A673 (cell line): ENCODE results near the gene JARID2.

Experiments
- CTCF ChIP-seq: fragments of 300-800, 200-600 bp; sonication (generic); conservative IDR thresholded peaks from 2 replicates; pipeline ENCODE4 v1.5.1; 2017; ENCODE audit warnings: low read depth, mild to moderate bottlenecking, antibody characterized with exemption, low read length, moderate library complexity, mixed read lengths
- EZH2 ChIP-seq: fragments of 200-600 bp; sonication (generic); IDR thresholded peaks from 2 replicates; pipeline ENCODE4 v1.6.1; 2017; ENCODE audit warnings: borderline replicate concordance, low read depth, mild to moderate bottlenecking, mixed read lengths, antibody characterized with exemption, low read length; ENCODE audit not compliant: poor library complexity, severe bottlenecking

- no peak for TF ChIP-seq CTCF
- TF ChIP-seq EZH2 = no peak
These were observed 166.9 kb downstream of the JARID2 start for GRCh38 chr6:15412767-15413166.
